Endothelial cell (in vitro differentiated cells): ENCODE results near the gene GREM2. TPM values are rescaled to one million over a fixed set of nuclear protein-coding genes. Genes with fewer than 3 reads are reported as not detected.

Source experiments
- DNase-seq: peaks from one replicate; pipeline ENCODE4 v3.0.0; 2021; ENCODE audit warnings: low spot score
- H3K27ac Mint-ChIP-seq: one replicate; pipeline ENCODE4 v1.8.0; 2021; ENCODE audit warnings: mixed read lengths, inconsistent platforms; ENCODE audit not compliant: unreplicated experiment
- H3K27me3 Mint-ChIP-seq: one replicate; pipeline ENCODE4 v1.8.0; 2021; ENCODE audit warnings: mild to moderate bottlenecking, moderate library complexity, mixed read lengths, inconsistent platforms; ENCODE audit not compliant: unreplicated experiment
- H3K36me3 Mint-ChIP-seq: one replicate; pipeline ENCODE4 v1.8.0; 2021; ENCODE audit warnings: mild to moderate bottlenecking, low read depth, mixed read lengths, inconsistent platforms; ENCODE audit not compliant: unreplicated experiment
- H3K4me1 Mint-ChIP-seq: one replicate; pipeline ENCODE4 v1.8.0; 2021; ENCODE audit warnings: mild to moderate bottlenecking, mixed read lengths, inconsistent platforms; ENCODE audit not compliant: unreplicated experiment
- H3K4me3 Mint-ChIP-seq: one replicate; pipeline ENCODE4 v1.8.0; 2021; ENCODE audit warnings: mild to moderate bottlenecking, mixed read lengths, inconsistent platforms; ENCODE audit not compliant: unreplicated experiment
- H3K9me3 Mint-ChIP-seq: one replicate; pipeline ENCODE4 v1.8.0; 2021; ENCODE audit warnings: mixed read lengths, inconsistent platforms; ENCODE audit not compliant: unreplicated experiment
- CTCF ChIP-seq: fragments of 200-600 bp; sonication (generic); IDR thresholded peaks from one replicate; pipeline ENCODE4 v1.5.0; 2021; ENCODE audit warnings: antibody characterized with exemption; ENCODE audit not compliant: unreplicated experiment
- total RNA-seq: library from RNA; stranded (reverse); fragmentation: NEBNext Ultra II Directional; extraction: Animal tissue kit (Norgen Biotek cat#: 25700); gene quantifications from one replicate; pipeline ENCODE4 v1.2.1, GENCODE V29; 2021; ENCODE audit not compliant: unreplicated experiment

The GREM2 gene
- total RNA-seq, 1 donor from 2014 or later: 0.23 TPM

- Mint-ChIP-seq H3K4me1 (peaks cover 24% of the 10 kb centered on the region), H3K4me3 (no peak overlapping the region), H3K36me3 (no peaks in the 10 kb centered on the region), H3K27ac (no peak overlapping the region), H3K27me3 (no peaks in the 10 kb centered on the region), H3K9me3 (no peaks in the 10 kb centered on the region)
- no peak for TF ChIP-seq CTCF
- DNase-seq: no peak
Measured at GRCh38 chr1:240468656-240469055, 143.3 kb downstream of the GREM2 start.

- no peak for TF ChIP-seq CTCF
- Mint-ChIP-seq H3K36me3 (no peaks in the 10 kb centered on the region), H3K4me1 (peaks cover 28% of the 10 kb centered on the region), H3K27ac (no peak overlapping the region), H3K27me3 (no peaks in the 10 kb centered on the region), H3K4me3 (no peak overlapping the region), H3K9me3 (no peaks in the 10 kb centered on the region)
- DNase-seq: no peak
Measured at GRCh38 chr1:240467895-240468294, 144.1 kb downstream of the GREM2 start.

GRCh38 chr1:240466509-240466908 lies 145.4 kb downstream of the GREM2 start:
- no peak for TF ChIP-seq CTCF
- Mint-ChIP-seq H3K27ac (no peak overlapping the region), H3K4me3 (no peak overlapping the region), H3K9me3 (no peaks in the 10 kb centered on the region), H3K27me3 (no peaks in the 10 kb centered on the region), H3K36me3 (no peaks in the 10 kb centered on the region), H3K4me1 (peaks cover 32% of the 10 kb centered on the region)
- no peak for DNase-seq

GRCh38 chr1:240465531-240465940 lies 146.4 kb downstream of the GREM2 start:
- peak overlapping the region; percentile 44 for H3K27ac Mint-ChIP-seq
- TF ChIP-seq CTCF: no peak
- H3K36me3 Mint-ChIP-seq: no peaks in the 10 kb centered on the region
- DNase-seq: peak; percentile 19
- no peak overlapping the region for H3K4me3 Mint-ChIP-seq
- peaks cover 32% of the 10 kb centered on the region for H3K4me1 Mint-ChIP-seq
- no peaks in the 10 kb centered on the region for H3K27me3 Mint-ChIP-seq
- H3K9me3 Mint-ChIP-seq: no peaks in the 10 kb centered on the region

GRCh38 chr1:240464099-240464498 lies 147.9 kb downstream of the GREM2 start:
- DNase-seq: no peak
- Mint-ChIP-seq H3K9me3 (no peaks in the 10 kb centered on the region), H3K27me3 (no peaks in the 10 kb centered on the region), H3K4me3 (no peak overlapping the region), H3K4me1 (peaks cover 38% of the 10 kb centered on the region), H3K36me3 (no peaks in the 10 kb centered on the region), H3K27ac (no peak overlapping the region)
- no peak for TF ChIP-seq CTCF
